Measurements from ENCODE around the gene ANKRA2.

GRCh38 chr5:73587923-73588322, 22.5 kb upstream of the ANKRA2 start:
- TF ChIP-seq, protein P1, sequence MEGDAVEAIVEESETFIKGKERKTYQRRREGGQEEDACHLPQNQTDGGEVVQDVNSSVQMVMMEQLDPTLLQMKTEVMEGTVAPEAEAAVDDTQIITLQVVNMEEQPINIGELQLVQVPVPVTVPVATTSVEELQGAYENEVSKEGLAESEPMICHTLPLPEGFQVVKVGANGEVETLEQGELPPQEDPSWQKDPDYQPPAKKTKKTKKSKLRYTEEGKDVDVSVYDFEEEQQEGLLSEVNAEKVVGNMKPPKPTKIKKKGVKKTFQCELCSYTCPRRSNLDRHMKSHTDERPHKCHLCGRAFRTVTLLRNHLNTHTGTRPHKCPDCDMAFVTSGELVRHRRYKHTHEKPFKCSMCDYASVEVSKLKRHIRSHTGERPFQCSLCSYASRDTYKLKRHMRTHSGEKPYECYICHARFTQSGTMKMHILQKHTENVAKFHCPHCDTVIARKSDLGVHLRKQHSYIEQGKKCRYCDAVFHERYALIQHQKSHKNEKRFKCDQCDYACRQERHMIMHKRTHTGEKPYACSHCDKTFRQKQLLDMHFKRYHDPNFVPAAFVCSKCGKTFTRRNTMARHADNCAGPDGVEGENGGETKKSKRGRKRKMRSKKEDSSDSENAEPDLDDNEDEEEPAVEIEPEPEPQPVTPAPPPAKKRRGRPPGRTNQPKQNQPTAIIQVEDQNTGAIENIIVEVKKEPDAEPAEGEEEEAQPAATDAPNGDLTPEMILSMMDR (IDR thresholded peaks at IDR 0.05; ENCODE audit: low read depth, low read length, poor library complexity, severe bottlenecking), result no peak
- TF ChIP-seq EZH2phosphoT487 (IDR thresholded peaks at IDR 0.05; ENCODE audit: borderline replicate concordance, low read length), result no peak
